SW 1271 (cell line): Measurements from ENCODE around the gene KCNT2.

Source experiments
- DNase-seq, 2 experiments: peaks; one replicate each; lab custom pipeline; 2025; lab: John Stamatoyannopoulos, UW

Gene KCNT2

DNA sequence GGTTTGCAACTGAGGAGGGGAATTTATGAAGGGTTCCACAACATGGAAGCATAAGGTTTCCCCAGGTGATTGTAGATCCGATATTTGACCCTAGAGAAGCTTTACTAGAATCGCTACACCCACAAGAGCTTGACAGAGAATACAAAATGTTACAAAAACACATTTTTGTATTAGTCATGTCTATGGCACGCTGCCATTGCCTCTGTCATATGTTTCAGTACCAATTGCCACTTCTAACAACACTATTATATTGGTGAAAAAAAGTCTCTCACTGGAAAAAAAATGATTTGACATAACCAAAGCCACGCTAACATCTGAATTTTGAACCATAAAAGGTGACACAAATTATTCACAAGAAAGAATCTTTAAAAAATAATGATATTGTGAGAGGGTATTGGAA, 214.5 kb downstream of the KCNT2 start:
- DNase-seq = no peak

DNA sequence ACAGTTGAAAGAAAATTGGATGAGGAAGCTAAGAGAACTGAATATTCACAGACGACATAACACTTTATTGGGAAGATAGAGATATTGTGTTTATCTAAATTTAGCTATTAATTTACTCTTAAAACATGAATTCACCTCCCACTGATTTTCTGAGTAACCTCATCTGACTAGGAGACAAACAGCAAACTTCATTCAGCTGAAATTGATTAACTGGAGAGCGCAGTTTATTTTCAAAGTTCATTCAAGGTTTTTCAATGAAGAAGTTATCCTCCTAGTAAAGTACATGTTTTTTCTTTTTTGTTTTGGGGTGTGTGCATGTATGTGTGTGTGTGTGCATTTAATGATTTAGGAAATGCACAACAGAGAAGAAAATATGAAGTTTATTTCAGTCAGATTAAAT, 215.0 kb downstream of the KCNT2 start:
- no peak for DNase-seq

DNA sequence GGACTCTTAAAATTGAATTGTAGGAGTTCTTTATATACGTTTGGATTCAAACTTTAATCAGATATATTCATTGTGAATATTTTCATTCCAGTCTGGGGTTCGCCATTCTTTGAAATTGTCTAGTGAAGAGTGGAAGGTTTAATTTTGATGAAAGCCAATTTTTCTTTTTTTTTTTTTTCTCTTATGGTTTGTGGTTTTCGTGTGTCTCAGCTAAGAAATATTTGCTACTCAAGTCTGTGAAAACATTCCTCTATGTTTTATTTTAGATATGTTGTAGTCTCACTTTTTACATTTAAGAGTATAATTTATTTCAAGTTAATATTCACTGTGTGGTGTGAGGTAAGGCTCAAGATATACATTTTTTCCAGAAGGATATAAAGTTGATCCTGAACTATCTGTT, 220.5 kb downstream of the KCNT2 start:
- DNase-seq = no peak

- no peak for DNase-seq
Measured at GRCh38 chr1:196385109-196385508, 223.1 kb downstream of the KCNT2 start.

- DNase-seq = no peak
Measured at GRCh38 chr1:196382383-196382782, 225.9 kb downstream of the KCNT2 start.

- DNase-seq = no peak
Measured at GRCh38 chr1:196381544-196381943, 226.7 kb downstream of the KCNT2 start.

- DNase-seq = no peak
Measured at GRCh38 chr1:196380316-196380715, 227.9 kb downstream of the KCNT2 start.

DNA sequence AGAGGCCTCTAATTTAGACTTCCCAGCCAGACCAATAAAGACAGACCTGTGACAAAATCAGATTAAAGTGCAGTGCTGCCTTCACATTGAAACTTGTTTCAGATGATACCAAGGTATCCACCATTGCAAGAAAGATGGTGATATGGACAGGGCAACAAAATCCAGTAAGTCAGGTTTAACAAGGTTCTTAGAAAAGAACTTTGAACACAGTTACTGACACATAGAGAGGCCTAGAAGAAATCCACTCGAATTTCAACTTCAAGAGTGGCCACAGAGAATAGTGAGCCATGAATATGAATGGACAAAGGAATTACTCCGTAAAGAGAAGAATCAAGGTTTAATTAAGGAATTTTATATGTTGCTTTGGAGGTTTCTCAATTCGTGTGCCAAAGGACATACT, 230.4 kb downstream of the KCNT2 start:
- DNase-seq = no peak

DNA sequence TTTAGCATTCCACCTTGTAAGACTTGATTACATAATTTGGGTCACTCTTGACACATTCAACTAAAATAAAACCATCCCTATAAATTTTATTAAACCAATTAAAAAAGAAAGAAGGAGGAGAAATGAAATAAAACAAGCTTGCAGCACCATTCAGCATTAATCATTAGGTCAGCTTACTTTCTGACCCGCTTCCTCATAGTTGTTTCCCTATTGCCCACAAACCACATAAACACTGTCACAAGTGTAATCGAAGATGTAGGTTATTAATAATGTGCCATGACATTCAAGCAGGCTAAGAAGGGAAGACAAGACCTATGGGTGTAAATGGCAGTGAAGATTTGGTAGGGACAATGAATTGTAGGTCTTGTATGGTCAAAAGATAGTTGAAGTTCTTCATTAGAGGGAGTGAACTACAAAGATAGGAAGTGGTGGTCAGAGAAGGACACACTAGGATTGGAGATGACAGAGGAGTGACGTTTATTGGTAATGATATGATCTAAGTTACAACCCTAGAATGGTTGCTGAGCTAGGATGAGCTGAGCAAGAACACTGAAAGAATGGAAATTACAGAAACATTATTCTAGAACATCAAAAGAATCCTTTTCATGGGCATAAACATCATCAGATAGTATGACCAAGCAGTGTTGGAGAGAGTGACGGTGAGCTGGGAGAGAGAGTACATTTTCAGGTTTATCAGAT, 231.5 kb downstream of the KCNT2 start:
- no peak for DNase-seq

GRCh38 chr1:196373798-196374197, 234.4 kb downstream of the KCNT2 start:
- no peak for DNase-seq

DNA sequence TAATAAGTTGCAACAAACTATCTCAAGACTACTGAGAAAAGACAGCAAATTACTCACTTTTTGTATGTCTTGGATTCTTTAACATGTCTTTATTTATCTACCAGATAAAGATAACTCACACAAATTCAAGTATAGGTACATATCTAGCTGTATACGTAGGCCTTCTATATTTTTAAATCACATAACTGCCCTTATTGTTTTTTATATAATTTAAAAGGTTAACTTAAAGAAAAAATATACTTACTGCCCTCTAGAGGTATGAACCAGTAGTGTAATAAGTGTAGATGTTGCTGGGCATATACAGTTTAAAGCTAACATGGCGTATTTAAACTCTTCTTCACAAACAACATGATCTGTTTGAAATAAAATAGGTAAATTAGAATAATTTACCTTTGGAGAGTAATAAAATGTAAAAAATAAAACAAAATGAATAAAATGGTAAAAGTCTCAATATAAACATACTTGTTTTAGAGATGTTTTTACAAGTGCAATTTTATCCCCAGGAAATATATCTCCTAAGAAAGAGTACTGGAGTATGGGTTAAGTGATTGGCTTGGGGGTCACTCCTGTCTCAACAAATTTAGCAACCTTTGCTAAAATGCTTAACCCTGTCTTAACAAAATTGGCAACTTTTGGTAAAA, 235.2 kb downstream of the KCNT2 start:
- DNase-seq = peak in 1 of 2 experiments; percentile 33

DNA sequence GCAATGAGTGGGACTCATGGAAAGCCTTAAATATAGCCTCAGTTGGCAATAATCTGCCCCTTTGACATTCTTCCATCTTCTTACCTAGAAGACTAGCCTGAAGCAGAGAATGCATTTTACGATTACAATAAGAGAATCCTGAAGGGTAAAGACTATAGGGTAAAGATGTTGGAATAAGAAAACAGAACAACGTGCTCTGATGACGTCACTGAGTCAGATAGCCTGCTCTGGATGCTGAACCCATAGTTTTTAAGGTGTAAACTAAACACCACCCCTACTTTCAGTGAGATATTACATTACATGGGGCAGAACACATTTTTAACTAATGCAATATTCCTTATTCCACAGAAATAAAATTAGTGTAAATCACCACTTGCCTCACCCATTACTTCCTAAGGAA, 240.4 kb downstream of the KCNT2 start:
- no peak for DNase-seq

DNA sequence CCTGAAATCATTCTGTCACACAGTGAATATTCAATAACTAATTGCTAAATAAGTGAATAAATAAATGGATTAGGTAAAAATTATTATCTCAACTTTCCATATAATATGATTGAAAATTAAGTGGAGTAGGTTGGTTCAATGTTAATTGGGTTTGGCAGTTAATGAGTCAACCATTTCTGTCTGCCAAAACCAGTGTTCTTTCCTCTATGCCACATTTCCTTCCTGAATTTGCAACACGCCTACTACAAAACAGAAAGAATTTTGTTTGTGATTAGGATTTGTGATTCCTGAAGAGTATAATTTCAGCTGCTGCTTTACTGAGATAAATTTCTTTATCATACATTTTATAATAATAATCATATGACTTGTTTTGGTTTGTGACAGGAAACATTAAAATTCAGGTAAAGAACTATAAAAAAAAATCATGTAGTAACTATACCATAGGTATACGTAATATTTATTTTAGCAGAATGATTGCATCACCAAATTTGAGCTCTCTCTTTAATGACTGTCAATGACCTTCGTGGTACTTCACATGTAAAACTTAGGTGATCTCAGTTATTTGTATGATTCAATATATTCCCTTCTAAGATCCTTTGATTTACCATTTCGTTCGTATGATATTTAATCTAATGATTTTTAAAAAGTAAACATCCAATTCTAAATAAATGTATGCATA, 241.3 kb downstream of the KCNT2 start:
- DNase-seq = no peak

- no peak for DNase-seq
Measured at GRCh38 chr1:196361112-196361714, 247.0 kb downstream of the KCNT2 start.

- no peak for DNase-seq
Measured at GRCh38 chr1:196357913-196358312, 250.3 kb downstream of the KCNT2 start.

- DNase-seq = peak in 1 of 2 experiments; percentile 12
Measured at GRCh38 chr1:196355206-196355786, 252.9 kb downstream of the KCNT2 start.

DNA sequence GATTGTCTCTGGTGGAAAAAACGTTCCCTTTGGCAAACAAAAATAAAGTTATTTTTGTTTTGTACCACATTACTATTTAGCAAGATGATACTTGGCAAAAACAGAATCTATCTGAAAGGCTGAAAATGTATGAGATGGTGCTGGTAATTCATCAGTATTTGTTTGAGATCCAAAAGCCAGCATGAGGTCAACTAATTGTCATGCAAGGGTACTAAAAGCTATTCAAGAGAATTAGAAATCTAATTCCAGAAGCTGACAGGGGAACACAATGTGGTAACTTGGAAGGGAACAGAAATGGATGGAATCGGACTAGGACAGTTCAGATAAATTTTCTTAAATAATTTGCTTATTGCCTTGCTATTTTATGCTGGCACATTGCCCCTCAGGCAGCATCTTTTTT, 263.8 kb downstream of the KCNT2 start:
- no peak for DNase-seq

GRCh38 chr1:196324345-196324744, 283.9 kb downstream of the KCNT2 start:
- DNase-seq = no peak

DNA sequence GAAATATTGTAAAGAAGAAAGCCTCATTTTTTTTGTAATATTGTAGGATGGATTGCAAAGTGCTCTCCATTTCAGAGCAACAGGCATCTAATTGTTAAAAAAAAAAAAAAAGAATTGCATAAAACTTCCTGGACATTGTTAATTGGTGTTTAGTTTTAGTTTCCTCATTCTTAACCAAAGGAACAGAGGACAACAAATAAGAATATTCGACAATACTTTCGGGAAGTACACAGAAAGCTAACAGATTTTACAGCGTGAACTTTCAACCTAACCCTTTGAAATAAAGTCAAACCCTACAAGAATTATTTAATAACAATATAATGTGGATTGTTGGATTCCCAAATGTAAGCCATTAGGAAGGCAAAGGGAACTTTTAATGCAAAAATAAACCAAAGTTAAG, 284.4 kb downstream of the KCNT2 start:
- no peak for DNase-seq

GRCh38 chr1:196319301-196319700, 288.9 kb downstream of the KCNT2 start:
- DNase-seq = no peak

DNA sequence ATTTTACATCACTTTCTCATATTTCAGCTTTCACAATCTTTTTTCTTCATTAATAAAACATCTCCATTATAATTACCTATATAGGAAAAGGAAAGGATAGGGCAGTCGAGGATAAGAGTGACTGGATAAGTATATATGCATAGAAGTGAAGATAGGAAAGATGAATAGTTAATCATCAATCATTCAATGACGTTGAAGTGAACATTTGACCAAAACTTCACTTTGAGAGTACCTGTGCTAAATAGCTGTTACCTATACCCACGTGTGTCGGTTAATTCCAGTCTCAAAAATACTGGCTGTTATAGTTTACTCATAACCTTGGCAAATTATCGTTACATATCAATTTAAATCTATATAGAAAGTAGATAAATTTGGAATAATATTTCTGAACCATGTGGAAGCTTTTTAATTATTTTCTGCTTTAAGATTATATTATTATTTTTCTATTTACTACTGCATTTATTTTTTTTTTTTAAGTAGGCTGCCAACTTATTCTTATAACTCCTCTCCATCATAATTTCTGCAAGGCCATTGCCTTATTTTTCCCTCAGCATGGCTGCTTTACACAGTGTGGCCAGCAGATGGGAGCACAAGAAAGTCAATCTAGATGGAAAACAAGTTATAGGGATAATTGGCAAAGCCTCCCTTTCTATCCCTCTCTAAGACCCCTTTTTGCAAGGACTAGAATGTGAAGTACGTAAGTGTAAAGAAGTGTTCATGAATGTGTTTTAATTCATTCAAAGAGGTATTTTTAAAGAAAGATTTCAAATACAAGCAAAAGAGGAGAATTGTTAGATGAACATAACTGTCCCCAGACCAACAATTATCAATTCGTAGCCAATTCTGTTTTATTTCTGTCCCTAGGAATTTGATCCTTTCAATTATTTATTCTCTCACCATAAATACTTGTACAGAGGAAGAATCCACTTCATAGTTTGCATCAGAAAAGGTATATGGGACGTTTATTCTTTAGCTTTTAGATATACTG, 290.4 kb downstream of the KCNT2 start:
- DNase-seq = peak in 1 of 2 experiments; percentile 9
